ENCODE data around the gene RPL29. TPM values are rescaled to one million over a fixed set of nuclear protein-coding genes. Genes with fewer than 3 reads are reported as not detected.

Gene RPL29
- total and polyA plus RNA-seq, 2 of the 8 experiments (the other 6 are each of a cell fraction or from before 2014, with no cell fraction given): 1,467 to 2,660 TPM

DNA sequence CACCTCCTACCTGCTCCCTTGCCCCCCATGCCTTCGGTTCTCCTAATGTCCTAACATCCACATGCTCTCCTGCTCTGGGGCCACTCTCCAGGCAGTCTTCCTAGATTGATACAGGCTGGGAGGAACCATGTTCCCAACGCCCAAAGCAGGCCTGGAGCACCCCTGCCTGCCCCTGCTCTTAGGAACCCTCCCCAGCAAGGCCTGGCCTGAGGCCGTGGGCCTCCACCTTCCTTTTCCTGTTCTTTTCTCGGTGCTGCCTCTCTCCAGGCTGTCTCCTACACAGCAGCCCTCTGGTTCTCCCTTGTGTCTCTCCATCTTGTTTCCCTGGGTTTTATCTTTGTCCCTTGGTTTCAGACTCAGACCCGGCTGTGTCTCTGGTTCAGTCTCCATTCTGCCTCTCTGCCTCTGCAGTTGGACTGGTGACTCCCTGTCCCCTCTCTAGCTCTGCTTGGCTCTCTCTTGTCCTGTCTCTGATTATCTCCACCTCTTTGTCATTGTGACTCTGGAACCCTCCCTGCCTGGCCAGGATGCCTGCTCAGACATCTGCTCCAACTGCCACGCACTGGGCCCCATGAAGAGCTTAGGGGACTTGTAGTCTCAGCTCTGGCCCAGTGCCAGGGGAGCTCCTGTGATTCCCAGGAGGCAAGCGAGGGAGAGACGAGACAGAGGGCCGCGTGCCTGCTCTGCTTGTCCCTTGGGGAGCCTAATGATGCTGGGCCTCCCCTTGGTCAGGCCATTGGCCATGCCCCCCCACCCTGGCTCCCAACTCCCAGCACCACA lies 26.0 kb upstream of the RPL29 start:
- H3K79me2 ChIP-seq (ENCODE audit: control insufficient read depth in 1 of 2, insufficient read depth in 2 of 2, low read length in 2 of 2): no peaks in the 10 kb centered on the region
- no peak overlapping the region for H3K23ac ChIP-seq (ENCODE audit: insufficient read length)
- H3K4me2 ChIP-seq (ENCODE audit: insufficient read depth in 1 of 2, low read depth in 2 of 2, low read length in 2 of 2): no peak overlapping the region
- H2BK5ac ChIP-seq (ENCODE audit: low read depth, low read length): no peak overlapping the region
- no peak for FAIRE-seq
- no peaks in the 10 kb centered on the region for H3K27me3 ChIP-seq (replicated peaks in 1 of 4; ENCODE audit: control insufficient read depth in 3 of 4, extremely low read depth in 1 of 4, insufficient read depth in 3 of 4, low read length in 3 of 4)
- 84% methylated on average over 10 of the region's 10 CpGs; no CpG with 5 or more reads in 1 of the 2 experiments for WGBS, 2 experiments (ENCODE audit: extremely low coverage in 1 of 2, insufficient coverage in 1 of 2, insufficient read length in 1 of 2, insufficient replicate concordance in 2 of 2, low coverage in 1 of 2, low lambda C conversion rate in 2 of 2, missing lambda C conversion rate in 1 of 2)
- 0 out of 2 replicates have a peak overlapping the region, but pooled peaks have one; percentile 5 for H2BK12ac ChIP-seq (ENCODE audit: low read depth, low read length)
- no peaks in the 10 kb centered on the region for H3K36me3 ChIP-seq (ENCODE audit: control insufficient read depth in 2 of 4, insufficient read depth in 4 of 4, low read length in 3 of 4)
- no peak overlapping the region for H2BK20ac ChIP-seq (ENCODE audit: low read length)
- ChIA-PET POLR2A (ENCODE audit: partially characterized antibody) (interaction anchor here (0.6 to 2.2 kb wide), 6 partner anchors 15 to 55 kb away, joined by 3 to 6 read pairs (median 4); partner anchors contain the start of genes DUSP7, PCBP4 and RPL29), CTCF (ENCODE audit: partially characterized antibody) (interaction anchor here (1.1 to 24.7 kb wide), 7 partner anchors 9 to 102 kb away, joined by 3 to 984 read pairs (median 11); partner anchors contain the start of gene DUSP7)
- H3K79me1 ChIP-seq (ENCODE audit: low read depth, low read length): no peaks in the 10 kb centered on the region
- H2AK5ac ChIP-seq (ENCODE audit: low read depth, low read length): no peak overlapping the region
- no peak overlapping the region for H3K56ac ChIP-seq (replicated peaks; ENCODE audit: insufficient read length, low read depth, low read length)
- H3K27ac ChIP-seq (ENCODE audit: low read depth, low read length): no peak overlapping the region
- H4K20me1 ChIP-seq (replicated peaks in 1 of 2; ENCODE audit: control insufficient read depth in 1 of 2, insufficient read depth in 2 of 2, low read length in 2 of 2): no peaks in the 10 kb centered on the region
- no peak overlapping the region for H3K4ac ChIP-seq (replicated peaks; ENCODE audit: insufficient read length, low read depth, low read length)
- no peak overlapping the region for H3K18ac ChIP-seq (ENCODE audit: extremely low read depth, low read length)
- no peaks in the 10 kb centered on the region for H3K9me3 ChIP-seq (ENCODE audit: insufficient read depth in 2 of 2, low read depth in 1 of 2, low read length in 1 of 2)
- no peak overlapping the region for H3K9ac ChIP-seq (replicated peaks in 1 of 4; ENCODE audit: extremely low read depth in 1 of 4, low read depth in 3 of 4, low read length in 3 of 4)
- H2AFZ ChIP-seq (ENCODE audit: low read length): no peak overlapping the region
- H4K91ac ChIP-seq (replicated peaks; ENCODE audit: insufficient read length, low read length): no peak overlapping the region
- no peak overlapping the region for H3K14ac ChIP-seq (ENCODE audit: insufficient read length)
- no peak overlapping the region for H3K4me3 ChIP-seq (ENCODE audit: extremely low read depth in 1 of 4, insufficient read depth in 2 of 4, low read depth in 3 of 4, low read length in 4 of 4)
- no peak overlapping the region for H2BK120ac ChIP-seq (replicated peaks; ENCODE audit: low read depth, low read length)
- peaks cover 1% of the 10 kb centered on the region; the same call in 1 of the 2 replicates for H3K23me2 ChIP-seq (ENCODE audit: low read depth, low read length)
- peaks cover 0 to 5% (median 2%) of the 10 kb centered on the region in 4 experiments; a peak in 4 of 7 replicates for H3K4me1 ChIP-seq (replicated peaks in 1 of 4; ENCODE audit: control insufficient read depth in 3 of 4, insufficient read depth in 4 of 4, low read length in 3 of 4)
- TF ChIP-seq CTCF (IDR thresholded peaks at IDR 0.05; ENCODE audit: control extremely low read depth in 1 of 3, insufficient read depth in 1 of 3, low read depth in 1 of 3, low read length in 3 of 3): no peak
- no peak for TF ChIP-seq JUND (IDR thresholded peaks at IDR 0.05; ENCODE audit: low read length)
- no peak for TF ChIP-seq GTF2F1 (IDR thresholded peaks at IDR 0.05; ENCODE audit: borderline replicate concordance, low read depth, low read length)
- no peak for TF ChIP-seq PHF8 (conservative IDR thresholded peaks at IDR 0.05; ENCODE audit: low read depth, low read length)
- no peak for TF ChIP-seq KDM1A (IDR thresholded peaks at IDR 0.05; ENCODE audit: borderline replicate concordance, low read length)
- no peak for TF ChIP-seq EZH2 (IDR thresholded peaks at IDR 0.05; ENCODE audit: low read depth, low read length, severe bottlenecking)
- no peak for TF ChIP-seq SIN3A (conservative IDR thresholded peaks at IDR 0.05 in 1 of 2, IDR thresholded peaks at IDR 0.05 in 1 of 2; ENCODE audit: low read depth in 1 of 2, low read length in 2 of 2)
- no peak for DNase-seq (ENCODE audit: low read depth in 1 of 2, low spot score in 2 of 2)
- no peak overlapping the region for H4K5ac ChIP-seq (ENCODE audit: insufficient read length, low read depth, low read length)
- no peak overlapping the region for H2BK15ac ChIP-seq (ENCODE audit: low read length)
- no peak overlapping the region for H4K8ac ChIP-seq (ENCODE audit: extremely low read depth, insufficient read depth, low read length)
